HG02610 (cell line): ENCODE measurements around the gene ELAC2.
"Not testable (repeated sequence)": the region's sequence is repeated elsewhere in the genome, so short reads cannot be mapped to it uniquely, and the experiment has no call there.

Experiments used
- ATAC-seq: cut with Tn5 transposase; IDR thresholded peaks from one replicate; pipeline ENCODE4 v1.9.1; 2021; ENCODE audit warnings: mild to moderate bottlenecking, moderate library complexity; ENCODE audit not compliant: unreplicated experiment

ELAC2 gene

DNA sequence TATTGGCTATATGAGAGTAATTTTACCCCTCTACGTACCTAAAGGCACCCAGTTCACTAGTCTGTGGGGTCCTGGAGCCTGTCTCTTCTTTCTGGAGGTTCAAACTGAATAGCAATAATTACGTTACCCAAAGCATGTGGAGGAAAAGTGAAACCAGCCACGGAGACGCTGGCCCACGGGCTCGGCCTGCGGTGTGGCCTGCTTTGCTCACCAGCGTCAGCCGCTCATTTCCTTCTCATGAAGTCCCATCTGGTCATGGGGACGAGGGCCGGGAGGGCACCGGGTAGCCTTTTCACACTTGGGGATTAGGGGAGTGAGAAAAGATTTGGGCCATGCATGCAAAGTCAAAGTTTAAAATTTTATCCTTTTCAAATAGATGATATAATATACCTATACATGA is 26.9 kb downstream of the ELAC2 start:
- ATAC-seq: no peak

DNA sequence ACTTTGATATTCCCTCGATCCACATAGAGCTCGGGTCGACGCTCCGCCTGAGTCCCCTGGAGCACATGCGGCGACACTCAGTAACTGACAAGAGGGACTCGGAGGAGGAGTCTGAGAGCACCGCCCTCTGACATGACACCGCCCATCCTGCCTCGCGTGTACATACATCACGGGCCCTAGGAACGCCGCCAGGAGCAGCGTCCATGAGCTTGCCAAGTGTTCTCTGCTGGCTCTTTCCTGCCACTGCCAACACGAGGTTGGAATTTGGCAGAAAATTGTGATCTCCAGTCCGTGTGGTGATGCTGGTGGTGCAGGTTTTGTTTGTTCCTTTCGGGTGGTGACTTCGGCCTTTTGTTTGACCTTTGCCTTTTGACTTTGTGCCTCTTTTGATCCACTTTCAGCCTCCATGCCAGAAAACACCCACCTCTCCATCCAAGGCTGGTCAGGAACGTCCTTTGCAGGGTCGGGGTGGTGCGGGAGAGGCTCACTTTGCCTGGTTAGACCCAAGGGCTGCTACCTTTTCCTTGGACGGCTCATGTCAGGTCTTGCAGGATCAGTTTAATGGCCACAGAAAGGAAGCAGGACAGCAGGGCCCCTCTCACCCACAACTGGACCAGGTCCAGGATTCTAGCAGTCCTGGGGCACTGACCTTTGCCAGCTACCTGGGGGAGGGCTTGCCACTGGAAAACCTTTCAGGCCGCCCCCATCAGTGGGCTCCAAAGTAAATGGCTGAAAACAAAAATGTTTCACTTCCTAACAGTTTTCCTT is 27.6 kb downstream of the ELAC2 start:
- no peak for ATAC-seq

DNA sequence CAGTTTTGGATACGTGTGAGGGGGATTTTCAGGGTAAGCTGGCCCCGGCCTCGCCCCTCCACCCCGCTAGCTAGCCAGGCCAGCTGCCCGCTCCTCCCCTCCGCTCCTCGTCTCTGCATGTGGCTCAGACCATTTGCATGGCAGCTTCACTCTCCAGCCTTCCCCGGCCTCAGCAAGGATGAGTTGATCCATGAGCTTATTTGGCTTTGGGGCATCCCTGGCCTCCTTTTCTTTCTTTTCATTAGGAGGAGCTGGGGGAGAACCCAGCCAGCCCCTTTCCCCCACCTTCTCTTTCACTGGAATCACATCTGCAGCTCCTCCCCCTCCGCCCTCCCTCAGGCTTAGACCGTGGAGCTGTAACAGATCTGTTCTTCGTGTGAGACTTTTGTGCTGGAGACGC is 30.7 kb downstream of the ELAC2 start:
- ATAC-seq: no peak

DNA sequence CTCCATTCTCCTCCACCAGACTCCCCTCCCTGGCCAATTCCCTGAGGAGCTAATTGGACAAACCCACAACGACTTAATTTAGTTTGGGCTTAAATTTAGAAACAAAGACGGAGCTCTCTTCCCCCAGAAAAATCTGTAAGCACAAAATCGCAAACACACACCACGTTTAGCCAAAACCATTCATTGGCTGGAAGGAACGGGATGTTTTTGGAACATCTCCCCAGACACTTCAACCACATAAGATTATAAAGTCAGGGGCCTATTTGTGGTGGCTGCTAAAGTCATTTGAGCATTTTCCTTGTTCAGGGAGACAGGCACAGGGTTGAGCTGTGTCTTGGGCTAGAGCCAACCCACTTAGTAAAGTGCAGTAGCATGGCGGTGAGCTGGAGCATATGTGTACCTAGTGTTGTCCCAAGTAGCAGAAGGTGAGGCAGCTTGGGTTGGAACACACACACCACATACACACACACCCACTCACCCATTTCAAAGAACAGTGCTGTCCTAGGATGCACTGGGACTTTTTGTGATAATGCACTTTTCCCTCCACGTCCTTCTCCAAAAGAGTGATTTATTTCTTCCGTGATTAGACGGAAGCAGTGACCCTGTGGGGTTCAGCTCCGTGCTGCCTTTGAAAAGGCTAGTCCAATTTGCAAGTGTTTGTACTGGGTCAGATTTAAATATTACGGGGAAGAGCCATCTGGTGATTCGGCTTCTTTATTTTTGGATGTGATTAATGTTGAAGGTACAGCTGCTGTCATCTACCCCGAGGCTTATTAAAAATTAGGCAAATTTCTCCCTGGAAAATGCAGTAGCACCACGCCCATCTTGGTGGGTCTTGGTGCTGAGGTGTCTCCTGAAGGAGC is 32.2 kb downstream of the ELAC2 start:
- no peak for ATAC-seq

GRCh38 chr17:12983991-12984884 is 33.6 kb downstream of the ELAC2 start:
- no peak for ATAC-seq

- no peak for ATAC-seq
These were observed 35.6 kb downstream of the ELAC2 start for GRCh38 chr17:12982224-12982623.

DNA sequence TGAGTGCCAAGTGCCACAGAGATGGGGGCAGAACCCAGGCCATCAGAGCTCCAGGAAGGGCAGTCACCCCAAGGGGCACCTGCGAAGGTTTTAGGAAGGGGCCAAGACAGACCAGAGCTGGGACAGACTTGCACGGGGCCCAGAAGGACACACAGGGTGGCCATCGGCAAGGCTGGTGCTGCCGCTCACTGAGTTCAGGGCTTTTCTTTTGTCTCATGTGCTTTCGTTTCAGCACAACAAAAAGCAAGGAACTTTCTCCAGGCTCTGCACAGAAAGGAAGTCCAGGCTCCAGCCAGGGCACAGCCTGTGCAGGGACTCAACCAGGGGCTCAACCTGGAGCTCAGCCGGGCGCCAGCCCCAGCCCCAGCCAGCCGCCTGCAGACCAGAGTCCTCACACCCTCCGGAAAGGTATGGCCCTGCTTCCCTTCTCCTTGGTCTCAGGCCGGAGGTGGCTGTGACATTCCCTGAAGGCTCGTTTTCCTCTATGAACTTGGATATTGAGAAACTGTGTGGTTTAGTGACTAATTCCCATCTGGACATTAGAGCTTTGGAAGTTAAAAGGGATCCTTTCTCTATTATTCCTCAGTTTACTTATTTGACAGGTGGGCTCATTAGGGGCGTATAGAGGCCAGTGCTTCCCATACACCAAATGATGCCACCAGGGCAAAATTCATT is 37.9 kb downstream of the ELAC2 start:
- ATAC-seq: no peak

GRCh38 chr17:12979246-12979645 is 38.6 kb downstream of the ELAC2 start:
- no peak for ATAC-seq

- ATAC-seq: not testable (repeated sequence)
These were observed 39.0 kb downstream of the ELAC2 start for GRCh38 chr17:12978787-12979186.

DNA sequence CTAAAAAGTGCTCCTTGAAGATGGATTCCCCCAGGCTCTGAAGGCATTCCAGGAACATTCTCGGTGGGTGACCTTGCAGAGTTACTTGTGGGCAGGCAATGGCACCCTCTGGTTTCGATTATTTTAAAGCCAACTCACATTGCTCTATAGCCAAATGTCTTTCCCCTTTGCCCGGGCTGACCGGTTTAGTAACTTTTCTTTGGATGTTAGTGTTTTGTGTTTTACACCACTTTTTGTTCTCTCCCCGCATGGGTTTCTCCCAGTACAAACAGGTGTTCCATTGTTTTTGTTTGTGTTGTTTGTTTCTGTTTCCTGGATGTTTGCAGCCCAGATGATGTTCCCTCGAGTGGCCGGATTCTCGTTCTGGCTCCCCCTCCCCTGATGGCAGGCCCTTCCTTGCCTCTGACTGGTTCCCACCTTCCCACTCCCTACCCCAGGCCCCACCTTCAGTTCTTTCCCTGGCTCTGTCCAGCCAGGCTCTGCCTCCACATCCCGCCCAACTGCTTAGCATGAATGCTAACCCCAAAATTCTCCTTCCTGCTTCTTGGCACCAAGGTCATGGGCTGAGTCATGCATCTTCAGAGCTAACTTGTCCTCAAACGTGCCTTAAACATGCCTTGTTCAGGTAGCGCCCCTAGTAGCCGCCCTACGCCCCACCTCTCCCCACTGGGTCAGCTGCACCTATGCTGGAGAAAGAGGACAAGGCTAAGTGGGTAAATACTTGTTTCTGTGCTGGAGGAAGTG is 40.6 kb downstream of the ELAC2 start:
- ATAC-seq: no peak

GRCh38 chr17:12974005-12974531 is 43.8 kb downstream of the ELAC2 start:
- ATAC-seq: no peak

DNA sequence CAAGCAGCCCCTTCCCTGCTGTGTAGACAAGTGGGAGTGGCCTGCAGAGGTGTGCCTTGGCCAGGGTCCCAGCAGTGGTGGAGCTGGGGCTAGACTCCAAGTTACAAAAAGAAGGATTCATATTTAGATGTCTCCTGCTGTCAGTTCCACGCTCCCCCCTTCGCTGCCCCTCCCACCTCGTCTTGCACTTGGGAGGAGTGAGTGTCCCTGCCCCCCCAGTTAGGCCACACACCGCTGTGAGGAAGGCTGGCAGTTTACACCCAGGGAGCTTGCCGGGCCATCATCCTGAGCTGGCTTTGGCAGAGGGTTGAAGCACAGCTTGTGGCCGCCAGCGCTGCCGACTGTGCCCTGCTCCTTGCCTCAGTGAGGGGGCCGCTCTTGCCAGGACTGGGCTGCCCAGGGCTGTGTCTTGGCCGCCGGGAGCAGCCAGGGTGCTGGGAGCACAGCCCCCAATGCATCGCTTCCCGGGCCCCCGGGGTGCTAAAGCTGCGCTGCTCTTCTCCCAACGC is 44.3 kb downstream of the ELAC2 start:
- ATAC-seq: no peak

DNA sequence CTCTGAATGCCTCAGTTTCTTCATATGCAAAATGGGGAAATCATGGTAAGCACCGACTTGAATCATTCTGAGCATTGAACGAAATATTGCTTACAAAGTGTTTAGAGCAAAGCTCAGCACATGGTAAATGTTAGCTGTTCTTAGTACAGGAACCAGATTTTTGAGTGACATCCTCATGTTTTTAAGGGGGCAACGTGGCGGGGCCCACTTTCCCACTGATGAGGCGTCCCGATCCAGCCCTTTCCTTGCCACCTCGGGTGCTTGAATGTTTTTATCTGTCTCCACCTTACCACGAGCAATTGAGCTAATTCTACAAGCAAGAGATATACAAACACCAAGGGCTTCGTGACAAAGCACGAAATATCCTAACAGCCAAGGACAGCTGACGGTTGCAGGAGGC is 49.9 kb downstream of the ELAC2 start:
- ATAC-seq: no peak

GRCh38 chr17:12966413-12966812 is 51.4 kb downstream of the ELAC2 start:
- no peak for ATAC-seq

DNA sequence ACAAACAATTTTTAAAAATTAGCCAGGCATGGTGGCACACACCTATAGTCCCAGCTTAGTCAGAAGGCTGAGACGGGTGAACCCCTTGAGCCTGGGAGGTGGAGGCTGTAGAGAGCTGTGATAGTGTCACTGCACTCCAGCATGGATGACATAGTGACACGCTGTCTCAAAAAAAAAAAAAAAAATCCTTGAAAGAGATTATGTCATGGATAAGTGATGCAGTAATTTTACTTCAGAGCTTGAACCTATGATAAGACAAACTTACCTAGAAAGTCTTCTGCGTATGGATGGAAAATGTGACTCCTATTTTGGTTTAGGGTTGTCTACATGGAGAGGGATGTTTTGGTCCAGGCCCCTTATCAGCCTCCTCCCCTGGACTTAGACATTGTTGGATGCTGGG is 51.8 kb downstream of the ELAC2 start:
- no peak for ATAC-seq

DNA sequence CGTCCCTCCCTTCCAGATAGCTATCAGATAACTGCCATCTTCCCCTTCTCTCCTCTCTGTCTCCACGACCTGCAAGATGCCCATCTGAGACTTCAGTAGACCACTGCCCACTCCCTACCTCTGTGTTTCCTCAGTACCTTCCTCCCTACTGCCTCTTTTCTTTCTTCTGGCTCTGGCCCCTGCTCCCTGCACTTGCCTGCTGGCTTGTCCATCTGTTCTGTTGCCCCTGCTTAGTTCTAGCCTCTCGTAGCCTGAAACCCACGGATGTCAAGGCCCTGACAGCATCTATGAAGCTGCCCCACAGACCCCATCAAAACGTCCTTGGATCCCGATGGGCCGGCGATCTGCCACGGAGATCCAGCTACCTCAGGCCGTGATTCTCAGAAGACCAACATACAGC is 53.0 kb downstream of the ELAC2 start:
- no peak for ATAC-seq

GRCh38 chr17:12964162-12964561 is 53.7 kb downstream of the ELAC2 start:
- ATAC-seq: no peak

- no peak for ATAC-seq
These were observed 54.3 kb downstream of the ELAC2 start for GRCh38 chr17:12963505-12963904.

- ATAC-seq: no peak
These were observed 56.2 kb downstream of the ELAC2 start for GRCh38 chr17:12961655-12962054.
